GM18526 (cell line): ENCODE measurements around the gene ANO10.

Experiments
- POLR2A ChIP-seq: IDR thresholded peaks from 3 replicates; pipeline ENCODE4 v1.6.1; 2011; ENCODE audit not compliant: insufficient read length; ENCODE audit errors: extremely low read depth

The ANO10 gene

DNA sequence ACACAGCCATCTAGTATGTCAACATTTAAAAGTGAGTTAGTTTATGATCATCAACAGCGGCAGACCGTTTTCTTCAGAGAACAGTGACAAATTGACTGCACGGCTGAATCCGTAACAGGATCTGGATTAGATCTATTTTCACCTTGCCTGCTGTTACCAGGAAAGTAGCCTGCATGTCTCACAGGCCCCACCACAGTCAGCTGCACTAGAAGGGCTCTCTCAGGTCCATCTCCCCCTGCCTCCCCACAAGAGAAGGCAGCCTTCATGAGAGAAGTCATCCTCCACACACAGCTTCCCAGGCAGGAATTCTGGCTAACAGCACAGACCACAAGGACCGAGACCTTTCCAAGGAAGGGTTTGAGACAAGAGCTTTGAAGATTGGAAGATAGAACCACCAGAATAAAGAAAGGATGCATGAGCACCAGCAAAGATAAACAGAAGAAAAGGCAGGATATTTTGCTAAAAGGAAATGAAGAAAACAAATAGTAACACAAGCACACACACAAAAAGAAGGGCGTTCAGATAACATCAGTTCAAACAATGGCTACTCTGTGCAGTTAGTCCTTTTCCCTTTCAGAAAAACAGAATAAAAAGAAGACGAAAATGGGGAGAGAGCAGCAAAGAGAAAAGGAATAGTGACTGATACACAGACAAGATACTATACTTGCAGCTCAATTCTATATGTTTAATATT, 208.0 kb downstream of the ANO10 start:
- TF ChIP-seq POLR2A: no peak

DNA sequence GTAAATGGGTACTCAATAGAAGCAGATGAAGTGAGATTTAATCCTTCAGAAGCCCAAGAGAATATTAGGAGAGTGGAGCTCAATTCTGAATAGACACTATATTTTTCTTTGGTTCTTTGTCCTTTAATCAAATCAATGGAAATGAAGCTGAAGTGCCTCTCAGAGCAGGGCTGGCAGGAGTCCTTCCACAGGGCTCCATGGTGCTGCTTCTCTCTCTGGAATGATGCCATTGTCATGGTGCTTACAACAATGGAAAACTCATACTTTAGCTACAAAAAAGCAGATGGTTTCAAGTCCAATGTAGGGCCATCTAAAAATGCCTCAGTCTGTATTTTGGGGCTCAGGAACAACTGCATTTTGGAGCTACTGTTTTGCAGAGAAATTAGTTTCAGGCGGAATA, 210.4 kb downstream of the ANO10 start:
- no peak for TF ChIP-seq POLR2A

DNA sequence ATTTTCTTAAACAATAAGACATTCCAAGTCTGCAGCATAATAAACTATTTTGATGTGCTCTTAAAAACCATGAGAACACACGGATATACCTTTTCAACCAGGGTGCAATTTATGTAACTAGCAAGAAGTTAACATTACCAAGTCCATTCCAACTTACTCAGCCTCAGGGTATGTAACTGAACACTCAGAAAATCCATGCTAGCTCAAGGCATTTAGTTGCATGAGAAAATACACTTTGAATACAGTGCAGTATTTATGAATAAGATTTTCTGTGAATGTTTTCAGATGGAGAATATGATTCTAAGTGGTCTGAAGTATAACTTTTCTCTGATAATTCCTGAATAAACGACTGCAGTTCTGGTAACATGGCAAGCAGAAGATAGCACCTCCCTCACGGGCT, 211.2 kb downstream of the ANO10 start:
- TF ChIP-seq POLR2A: no peak

DNA sequence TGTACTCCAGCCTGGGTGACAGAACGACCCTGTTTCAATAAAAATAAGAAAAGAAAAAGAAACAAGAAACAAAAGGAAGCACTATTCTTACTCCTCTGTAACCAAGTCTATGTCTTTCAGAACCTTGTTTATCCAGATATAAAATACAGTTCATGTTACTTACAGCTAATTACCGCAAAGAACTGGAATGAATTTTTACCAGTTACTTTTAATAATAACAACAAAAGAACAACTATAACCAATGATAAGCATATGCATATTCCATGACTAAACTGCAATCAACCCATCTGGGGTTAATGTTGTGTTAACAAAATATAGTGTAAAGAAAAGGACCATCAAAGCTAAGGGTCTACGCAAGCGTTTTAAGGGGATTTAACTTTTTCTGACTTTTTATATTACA, 212.3 kb downstream of the ANO10 start:
- no peak for TF ChIP-seq POLR2A

DNA sequence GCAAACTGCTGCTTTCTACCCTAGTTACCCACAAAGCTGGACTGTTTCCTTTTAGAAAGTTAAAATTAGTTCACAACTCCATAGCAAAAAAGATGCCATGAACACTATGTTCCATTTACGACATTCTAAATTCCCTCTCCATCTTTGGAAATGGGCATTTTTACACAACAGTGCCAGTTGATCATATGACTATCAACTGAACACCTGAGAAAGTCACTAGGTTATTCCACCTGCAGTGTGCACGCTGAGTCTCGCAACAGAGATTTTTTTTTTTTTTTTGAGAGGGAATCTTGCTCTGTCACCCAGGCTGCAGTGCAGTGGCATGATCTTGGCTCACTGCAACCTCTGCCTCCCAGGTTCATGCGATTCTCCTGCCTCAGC, 215.2 kb downstream of the ANO10 start:
- TF ChIP-seq POLR2A: no peak

DNA sequence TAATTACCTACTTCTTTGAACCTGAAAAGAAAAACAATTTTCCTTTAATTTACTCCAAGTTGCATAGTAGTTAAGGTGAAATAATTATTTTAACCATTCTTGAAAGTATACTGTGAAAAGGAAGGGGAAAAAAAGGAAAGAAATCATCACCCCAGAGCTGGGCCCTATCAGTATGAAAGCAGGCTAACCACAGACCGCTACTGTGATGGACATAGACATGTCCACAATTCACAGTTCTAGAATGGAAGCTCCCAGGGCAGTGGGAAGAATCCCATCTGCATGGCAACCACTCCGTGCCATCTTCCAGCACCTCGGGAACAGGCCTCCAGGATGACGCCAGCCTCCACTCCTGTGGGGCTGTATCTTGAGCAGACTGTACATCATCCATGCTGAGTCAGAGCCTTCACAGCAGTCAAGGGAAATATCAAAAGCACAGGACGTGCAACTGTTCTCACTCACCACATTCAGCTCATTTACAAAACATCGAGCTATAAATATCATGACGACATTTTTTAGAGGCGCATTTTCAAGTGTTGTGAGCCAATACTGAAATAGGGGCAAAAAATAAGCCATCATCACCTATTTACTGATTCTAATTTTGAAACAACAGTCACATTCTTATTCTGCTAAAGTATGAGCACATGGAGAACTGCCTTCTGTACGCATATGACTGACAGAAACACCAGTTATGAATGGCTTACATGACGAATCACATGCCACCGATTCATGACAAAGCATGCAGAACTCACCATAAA, 215.7 kb downstream of the ANO10 start:
- no peak for TF ChIP-seq POLR2A

DNA sequence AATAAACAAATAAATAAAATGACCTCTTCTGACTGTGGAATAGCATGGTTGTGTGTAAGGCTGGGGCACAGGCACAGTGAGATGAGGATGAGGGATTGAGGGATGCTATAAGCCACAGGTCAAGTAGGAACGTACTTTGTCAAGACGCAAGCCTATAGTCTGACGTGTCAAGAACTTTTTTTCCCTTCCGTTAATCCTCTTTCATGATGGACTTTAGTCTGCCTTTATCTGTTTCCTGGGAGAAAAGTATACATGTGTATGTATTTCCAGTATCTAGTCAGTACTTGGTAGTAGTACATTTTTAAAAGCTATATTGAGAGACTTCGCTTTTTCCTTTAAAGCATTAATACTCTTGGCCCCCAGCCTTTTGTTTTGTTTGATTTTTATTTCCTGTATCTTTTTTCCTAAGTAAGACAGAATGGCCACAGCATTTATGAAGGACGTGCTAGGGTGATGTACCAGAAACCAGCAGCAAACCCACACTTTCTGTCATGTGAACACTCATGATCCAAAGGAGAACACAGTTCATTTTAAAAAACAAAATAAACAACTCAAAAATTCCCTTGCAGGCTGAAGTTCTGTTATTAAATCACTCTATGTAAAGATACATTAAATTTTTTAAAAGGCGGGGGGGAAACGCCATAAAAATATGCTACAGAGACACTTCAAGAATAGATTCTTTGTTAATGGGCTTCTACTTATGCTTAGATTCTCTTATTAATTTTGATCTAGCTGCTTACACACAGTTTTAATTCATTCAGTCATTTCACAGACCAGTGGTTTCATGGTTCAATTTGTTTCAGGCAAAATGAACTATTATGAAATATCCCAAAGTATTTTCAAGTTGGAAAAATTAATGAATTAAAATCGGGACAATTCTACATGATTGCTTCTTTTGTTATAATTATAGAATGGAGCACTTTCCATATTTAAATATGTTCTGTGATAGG, 220.8 kb downstream of the ANO10 start:
- TF ChIP-seq POLR2A: no peak

DNA sequence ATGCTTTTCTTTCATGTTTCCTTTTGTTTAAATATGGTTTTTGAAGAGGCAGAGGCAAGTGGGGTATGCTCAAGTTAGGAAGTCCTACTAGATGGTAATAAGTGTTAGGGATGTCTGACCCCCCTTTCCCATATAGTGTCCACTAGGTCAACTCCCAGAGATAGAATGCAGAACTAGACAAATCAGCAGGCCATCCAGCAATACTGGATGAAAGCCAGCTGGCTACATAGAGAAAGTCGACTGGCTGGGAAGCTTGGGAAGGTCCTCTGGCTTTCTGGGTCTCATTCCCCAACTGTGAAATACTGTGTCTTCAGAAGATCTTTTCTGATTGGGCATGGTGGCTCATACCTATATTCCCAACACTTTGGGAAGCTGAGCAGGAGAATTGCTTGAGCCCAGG, 221.6 kb downstream of the ANO10 start:
- no peak for TF ChIP-seq POLR2A

DNA sequence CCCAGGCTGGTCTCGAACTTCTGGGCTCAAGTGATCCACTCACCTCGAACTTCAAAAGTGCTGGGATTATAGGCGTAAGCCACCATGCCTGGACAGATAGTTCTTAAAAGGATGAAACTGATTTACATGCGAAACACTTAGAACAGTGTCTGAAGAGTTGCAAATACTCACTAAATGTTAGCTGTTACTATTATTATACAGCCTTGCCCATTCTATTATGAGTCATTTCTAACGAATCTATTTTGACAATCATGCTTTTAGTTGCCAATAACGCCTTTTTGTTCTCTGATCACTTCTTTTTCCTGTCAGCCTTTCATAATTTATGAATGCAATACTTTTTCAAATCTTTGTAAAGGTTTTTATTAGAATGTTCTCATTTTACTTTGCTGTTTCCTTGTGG, 222.8 kb downstream of the ANO10 start:
- no peak for TF ChIP-seq POLR2A

DNA sequence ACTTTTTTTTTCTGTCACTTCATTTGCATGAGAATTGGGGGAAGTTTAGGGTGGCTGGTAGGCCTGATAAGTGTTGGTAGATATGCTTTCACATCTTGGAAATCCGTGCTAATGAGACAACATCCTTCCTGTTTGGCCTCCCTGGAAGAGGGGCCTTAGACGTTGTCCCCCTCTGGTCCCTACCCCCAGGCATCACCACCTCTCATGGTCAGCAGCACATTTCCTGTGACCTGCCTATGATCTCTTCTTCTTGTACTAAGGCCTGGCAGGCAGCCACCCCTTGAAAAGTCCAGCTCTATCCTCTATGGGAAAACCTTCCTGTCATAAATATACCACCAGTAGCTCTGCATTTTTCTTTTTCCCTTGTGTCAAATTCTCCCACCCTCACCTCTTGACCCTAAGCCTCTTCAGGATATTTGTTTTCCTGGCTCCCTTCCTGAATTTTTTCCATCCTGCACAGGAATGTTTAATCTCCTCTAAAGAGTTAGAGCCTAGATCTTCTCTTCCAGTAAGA, 227.7 kb downstream of the ANO10 start:
- TF ChIP-seq POLR2A: no peak

DNA sequence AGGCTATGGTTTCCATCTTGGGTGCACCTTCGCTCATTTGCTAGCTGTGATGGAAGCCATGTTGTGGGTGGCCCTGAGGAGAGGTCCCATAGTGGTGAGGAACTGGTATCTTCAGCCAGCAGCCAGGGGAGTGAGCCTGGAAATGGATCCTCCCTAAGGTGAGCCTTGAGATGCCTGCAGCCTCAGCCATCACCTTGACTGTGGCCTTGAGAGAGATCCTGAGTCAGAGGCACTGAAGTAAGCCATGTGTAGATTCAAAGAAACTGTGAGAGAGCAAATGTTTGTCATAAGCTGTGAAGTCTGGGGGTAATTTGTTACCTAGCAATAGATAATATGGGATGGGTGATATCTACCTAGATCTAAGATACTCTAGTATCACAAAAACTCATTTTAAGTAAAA, 230.2 kb downstream of the ANO10 start:
- no peak for TF ChIP-seq POLR2A

DNA sequence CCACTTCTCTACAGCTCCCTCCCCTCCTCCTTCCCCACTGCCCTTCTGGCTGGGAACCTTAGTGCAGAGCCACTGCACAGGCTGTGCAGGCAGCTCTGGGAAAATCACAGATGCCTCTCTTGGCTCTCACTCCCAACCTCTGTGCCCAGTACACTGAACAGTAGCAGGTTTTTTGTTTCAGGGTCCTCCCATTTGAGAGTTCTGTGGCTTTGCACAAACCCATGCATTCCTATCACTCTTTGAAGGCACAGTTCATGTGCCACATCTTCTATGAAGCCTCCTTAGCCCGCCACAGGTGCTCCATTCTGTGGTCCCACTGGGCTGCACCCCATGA, 231.6 kb downstream of the ANO10 start:
- no peak for TF ChIP-seq POLR2A

DNA sequence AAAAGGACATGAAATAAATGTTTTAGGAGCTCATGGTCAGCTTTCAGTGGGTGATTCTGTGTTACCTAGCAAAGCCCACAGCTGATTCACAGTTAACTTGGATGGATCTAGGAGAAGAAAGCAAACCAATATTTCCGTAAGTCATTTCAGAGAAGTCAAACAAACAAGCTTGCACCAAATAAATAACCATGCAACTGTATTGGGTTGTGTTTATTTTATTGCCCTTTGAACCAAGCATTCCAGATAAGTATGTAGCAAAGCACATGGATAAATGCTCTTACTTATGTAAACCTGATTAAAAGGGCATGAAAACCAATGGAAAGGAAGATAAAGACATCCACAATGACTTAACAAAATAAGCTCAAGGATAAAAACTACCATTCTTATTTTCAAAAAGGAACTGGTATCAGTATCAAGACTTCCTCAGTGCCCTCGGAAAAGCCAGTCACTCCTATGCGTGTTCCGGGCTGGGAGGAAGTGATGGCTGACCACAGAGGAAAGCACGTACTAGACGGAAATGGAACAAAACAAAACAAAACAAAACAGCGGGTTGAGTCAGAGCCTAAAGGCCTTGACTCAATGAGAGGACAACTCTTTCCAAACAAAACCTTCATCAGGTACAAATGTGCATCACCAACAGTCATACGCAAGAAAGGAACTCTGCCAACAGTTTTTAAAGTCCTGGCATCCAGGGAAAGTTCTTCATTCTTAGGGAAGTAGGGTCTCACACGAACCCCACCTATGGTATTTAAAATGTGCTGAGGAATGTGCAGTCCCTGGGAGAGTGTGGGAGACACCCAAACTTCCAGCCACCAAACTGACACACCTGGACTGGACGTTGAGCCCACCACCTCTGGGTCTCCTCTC, 232.2 kb downstream of the ANO10 start:
- TF ChIP-seq POLR2A: no peak

DNA sequence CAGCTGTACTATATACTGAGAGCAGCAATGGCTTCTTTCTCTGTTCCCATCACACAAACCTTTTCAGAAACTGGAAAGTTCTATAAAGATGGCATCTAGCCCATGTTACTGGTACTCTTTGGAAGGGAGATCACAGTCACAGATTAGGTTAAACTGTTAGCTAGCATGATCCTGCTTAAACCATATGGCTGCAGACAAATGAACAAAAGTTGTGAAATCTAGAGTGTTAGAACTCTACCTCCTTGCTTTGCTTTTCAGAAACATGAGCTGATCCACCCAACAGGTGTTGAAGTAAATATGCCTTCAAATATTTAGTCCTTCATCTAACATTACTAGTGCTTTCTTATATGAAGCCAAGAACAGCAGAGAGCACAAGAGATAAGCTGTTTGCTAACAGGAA, 232.9 kb downstream of the ANO10 start:
- no peak for TF ChIP-seq POLR2A

DNA sequence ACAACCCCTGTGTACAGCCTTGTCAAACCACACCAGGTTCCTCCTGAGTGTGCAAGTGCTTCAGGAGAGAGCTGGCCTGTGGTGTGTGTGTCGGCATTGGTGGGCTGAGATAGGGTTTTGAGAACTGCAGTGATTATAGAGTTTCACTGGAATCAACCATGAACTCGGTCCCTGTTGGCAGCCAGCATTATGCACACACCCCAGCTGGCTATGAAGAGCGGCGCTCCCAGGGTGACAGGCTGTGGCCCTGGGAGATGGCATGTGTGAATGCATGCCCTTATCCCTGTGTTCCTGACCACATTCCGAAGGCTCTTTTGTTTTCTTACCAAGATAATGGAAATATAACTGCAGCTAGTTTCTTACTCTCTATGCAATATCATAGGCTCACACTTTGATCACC, 233.6 kb downstream of the ANO10 start:
- TF ChIP-seq POLR2A: no peak
